ENCODE data around the gene ALPK1.
"Not testable (repeated sequence)": the region's sequence is repeated elsewhere in the genome, so short reads cannot be mapped to it uniquely, and the experiment has no call there.

The ALPK1 gene

GRCh38 chr4:112296949-112297880, at the start of gene ALPK1:
ALPK1 (plus strand) TSS chr4:112297369.
- DNase-seq = no peak

GRCh38 chr4:112251019-112251643, 46.0 kb upstream of the ALPK1 start:
- no peak for DNase-seq

- no peak for DNase-seq
Observed at GRCh38 chr4:112252234-112252633, 44.9 kb upstream of the ALPK1 start.

- DNase-seq = no peak
Observed at GRCh38 chr4:112253382-112254000, 43.7 kb upstream of the ALPK1 start.

GRCh38 chr4:112257098-112257497, 40.1 kb upstream of the ALPK1 start:
- no peak for DNase-seq

- DNase-seq = no peak
Observed at GRCh38 chr4:112266823-112267222, 30.3 kb upstream of the ALPK1 start.

GRCh38 chr4:112270051-112270450, 27.1 kb upstream of the ALPK1 start:
- no peak for DNase-seq

GRCh38 chr4:112270640-112271421, 26.3 kb upstream of the ALPK1 start:
- no peak for DNase-seq

- no peak for DNase-seq
Observed at GRCh38 chr4:112272292-112272691, 24.9 kb upstream of the ALPK1 start.

GRCh38 chr4:112274959-112275358, 22.2 kb upstream of the ALPK1 start:
- no peak for DNase-seq

- DNase-seq = no peak
Observed at GRCh38 chr4:112276113-112276512, 21.1 kb upstream of the ALPK1 start.

GRCh38 chr4:112277220-112277619, 19.9 kb upstream of the ALPK1 start:
- no peak for DNase-seq

GRCh38 chr4:112277705-112278448, 19.3 kb upstream of the ALPK1 start:
- DNase-seq = no peak

- DNase-seq = no peak
Observed at GRCh38 chr4:112279025-112279881, 17.9 kb upstream of the ALPK1 start.

- no peak for DNase-seq
Observed at GRCh38 chr4:112279882-112280315, 17.3 kb upstream of the ALPK1 start.

- DNase-seq = no peak
Observed at GRCh38 chr4:112280386-112281056, 16.6 kb upstream of the ALPK1 start.

- DNase-seq = not testable (repeated sequence)
Observed at GRCh38 chr4:112281895-112282398, 15.2 kb upstream of the ALPK1 start.

GRCh38 chr4:112282860-112283667, 14.1 kb upstream of the ALPK1 start:
- no peak for DNase-seq

GRCh38 chr4:112284166-112284565, 13.0 kb upstream of the ALPK1 start:
- DNase-seq = no peak
